IPS-18c (cell line): ENCODE results near the gene DGLUCY.
A peak's percentile ranks its signal among the peaks of the same experiment; 100 is the strongest.
"Not testable (repeated sequence)": the region's sequence is repeated elsewhere in the genome, so short reads cannot be mapped to it uniquely, and the experiment has no call there.

ENCODE experiments used
- H3K4me3 ChIP-seq: 2 replicates; pipeline ENCODE4 v1.7.0; 2013; ENCODE audit warnings: low read depth, mild to moderate bottlenecking, low read length, moderate library complexity; ENCODE audit not compliant: insufficient read depth
- H3K9me3 ChIP-seq: one replicate; pipeline ENCODE4 v1.6.1; 2013; ENCODE audit warnings: mild to moderate bottlenecking, low read length, moderate library complexity; ENCODE audit not compliant: control insufficient read depth, insufficient read depth

DGLUCY gene, protein sequence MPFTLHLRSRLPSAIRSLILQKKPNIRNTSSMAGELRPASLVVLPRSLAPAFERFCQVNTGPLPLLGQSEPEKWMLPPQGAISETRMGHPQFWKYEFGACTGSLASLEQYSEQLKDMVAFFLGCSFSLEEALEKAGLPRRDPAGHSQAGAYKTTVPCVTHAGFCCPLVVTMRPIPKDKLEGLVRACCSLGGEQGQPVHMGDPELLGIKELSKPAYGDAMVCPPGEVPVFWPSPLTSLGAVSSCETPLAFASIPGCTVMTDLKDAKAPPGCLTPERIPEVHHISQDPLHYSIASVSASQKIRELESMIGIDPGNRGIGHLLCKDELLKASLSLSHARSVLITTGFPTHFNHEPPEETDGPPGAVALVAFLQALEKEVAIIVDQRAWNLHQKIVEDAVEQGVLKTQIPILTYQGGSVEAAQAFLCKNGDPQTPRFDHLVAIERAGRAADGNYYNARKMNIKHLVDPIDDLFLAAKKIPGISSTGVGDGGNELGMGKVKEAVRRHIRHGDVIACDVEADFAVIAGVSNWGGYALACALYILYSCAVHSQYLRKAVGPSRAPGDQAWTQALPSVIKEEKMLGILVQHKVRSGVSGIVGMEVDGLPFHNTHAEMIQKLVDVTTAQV

DNA sequence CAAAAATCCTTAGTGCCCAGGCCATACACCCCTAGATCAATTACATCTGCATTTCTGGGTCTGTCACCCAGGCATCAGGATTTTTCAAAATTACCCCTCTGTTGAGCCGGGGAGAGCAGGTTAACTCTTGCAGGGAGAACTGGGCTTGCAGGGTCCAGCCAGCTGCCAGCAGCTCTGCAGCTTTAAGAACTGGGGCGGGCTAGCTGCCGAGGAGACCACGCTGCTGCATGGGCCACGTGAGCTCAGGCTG, at the start of gene DGLUCY:
TSS of gene DGLUCY (plus strand) at position 245 of the 250 bp plus-strand sequence. CDS start 46,222 bp downstream, outside the sequence.
- H3K9me3 ChIP-seq = no peaks in the 10 kb centered on the region
- H3K4me3 ChIP-seq = peak within 1 kb of the TSS; percentile 46

DNA sequence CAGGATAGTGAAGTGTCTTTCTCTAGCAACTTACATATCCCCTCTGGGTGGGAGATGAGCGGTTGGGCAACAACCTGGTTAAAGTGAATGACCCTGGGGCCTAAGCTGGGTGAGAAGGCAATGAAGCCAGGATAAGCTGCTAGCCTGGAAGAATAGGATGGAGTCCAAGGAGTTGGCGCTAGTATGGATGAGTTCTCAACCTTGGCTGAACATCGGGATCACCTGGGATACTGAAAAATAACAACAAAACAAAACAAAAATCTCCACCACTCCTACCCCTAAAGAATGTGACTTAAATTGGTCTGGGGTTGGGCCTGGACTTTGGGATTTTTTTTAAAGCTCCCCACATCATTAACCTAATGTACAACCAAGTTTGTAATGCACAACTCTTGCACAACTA, 48.6 kb upstream of the DGLUCY start:
- Histone ChIP-seq H3K4me3 (no peak overlapping the region), H3K9me3 (no peaks in the 10 kb centered on the region)

DNA sequence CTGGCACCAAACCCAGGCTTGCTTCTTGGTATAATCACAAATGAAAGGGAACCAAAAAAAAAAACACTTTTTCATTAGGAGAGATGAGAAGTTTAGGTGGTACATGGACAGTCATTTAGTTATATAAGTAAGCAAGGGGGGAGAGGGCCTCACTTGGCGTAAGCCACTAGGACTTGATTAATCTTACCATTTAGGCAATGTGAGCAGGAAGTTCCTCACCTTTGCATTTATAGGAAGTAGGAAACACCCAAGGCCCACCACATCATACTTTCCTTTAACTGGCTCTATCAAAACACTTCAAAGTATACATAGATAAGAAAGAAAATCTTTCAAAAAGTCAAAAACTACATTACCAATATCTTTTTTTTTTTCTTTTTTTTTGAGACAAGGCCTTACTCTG, 46.7 kb upstream of the DGLUCY start:
- no peaks in the 10 kb centered on the region for H3K9me3 ChIP-seq
- no peak overlapping the region for H3K4me3 ChIP-seq

DNA sequence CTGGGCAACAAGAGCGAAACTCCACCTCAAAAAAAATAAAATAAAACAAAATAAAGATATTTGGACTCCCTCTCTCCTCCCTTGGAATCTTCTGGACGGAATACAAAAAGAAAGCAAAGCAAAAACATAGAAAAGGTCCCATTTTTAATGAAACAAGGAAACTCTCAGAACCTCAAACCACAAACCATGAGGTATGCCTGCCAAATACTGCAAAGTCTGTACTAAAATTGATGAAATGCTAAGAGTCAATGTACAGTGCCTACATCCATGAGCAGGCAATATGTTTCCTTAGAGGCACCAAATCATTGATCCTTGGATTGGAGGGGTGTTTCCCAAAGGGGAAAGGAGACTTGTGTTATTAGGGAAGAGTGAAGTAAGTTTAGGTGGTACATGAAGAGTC, 45.2 kb upstream of the DGLUCY start:
- Histone ChIP-seq H3K9me3 (no peaks in the 10 kb centered on the region), H3K4me3 (no peak overlapping the region)

DNA sequence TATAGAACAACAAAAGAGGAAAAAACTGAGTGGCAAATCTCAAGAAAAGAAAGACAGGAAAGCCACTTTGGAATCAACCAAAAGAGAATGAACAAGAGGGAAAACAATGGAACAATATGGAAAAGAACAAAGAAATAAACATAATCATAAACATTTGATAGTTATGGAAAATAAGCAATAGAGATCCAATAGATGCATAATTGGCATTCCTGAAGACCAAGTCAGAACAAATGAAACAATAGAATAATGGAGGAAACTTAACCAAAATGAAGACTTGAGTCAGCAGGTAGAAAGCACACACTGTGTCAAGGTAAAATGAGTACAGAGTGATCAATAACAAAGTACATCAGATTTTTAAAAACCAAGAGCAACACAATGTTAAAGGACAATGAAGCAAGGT, 43.3 kb upstream of the DGLUCY start:
- Histone ChIP-seq H3K9me3 (no peaks in the 10 kb centered on the region), H3K4me3 (no peak overlapping the region)

DNA sequence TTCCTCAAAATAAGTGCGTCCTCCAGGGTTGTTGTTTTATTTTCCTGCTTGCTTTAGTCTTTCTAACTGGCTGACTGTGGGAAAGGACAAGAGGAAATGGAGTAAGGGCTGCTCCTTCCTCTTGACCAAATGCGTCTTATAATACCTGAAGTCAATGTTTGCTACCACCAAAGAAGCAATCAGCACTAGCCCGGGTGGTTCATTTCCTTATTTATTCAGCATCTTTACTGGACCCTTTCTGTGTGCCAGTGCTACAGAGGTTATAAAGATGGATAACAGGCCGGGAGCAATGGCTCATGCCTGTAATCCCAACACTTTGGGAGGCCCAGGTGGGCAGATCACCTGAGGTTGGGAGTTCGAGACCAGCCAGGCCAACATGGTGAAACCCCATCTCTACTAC, 38.3 kb upstream of the DGLUCY start:
- Histone ChIP-seq H3K4me3 (no peak overlapping the region), H3K9me3 (no peaks in the 10 kb centered on the region)

DNA sequence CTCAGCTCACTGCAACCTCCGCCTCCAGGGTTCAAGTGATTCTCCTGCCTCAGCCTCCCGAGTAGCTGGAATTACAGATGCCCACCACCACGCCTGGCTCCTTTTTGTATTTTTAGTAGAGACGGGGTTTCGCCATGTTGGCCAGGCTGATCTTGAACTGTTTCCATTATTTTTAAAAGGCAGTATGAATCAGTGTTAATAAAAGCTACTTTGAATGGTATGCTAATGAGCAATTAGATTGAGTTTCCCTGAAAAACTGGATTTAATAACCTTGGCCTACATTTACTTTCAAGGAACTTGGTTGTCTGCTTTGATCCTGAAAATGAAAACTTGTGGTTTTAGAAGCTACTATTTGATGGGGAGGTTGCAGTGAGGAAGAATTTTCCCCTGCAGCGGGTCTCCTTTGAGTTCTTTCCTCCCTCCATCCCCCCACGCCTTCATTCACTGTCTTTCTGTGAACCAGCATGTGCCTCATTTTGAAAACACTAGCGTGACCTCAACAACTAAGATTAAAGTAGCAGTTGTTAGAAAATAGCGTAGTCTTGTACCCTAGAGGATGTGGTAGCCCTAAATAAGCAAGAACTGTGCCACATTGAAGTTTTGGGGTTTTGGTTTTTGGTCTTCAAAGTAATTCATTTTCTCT, 35.7 kb upstream of the DGLUCY start:
- peaks cover 2% of the 10 kb centered on the region for H3K9me3 ChIP-seq
- H3K4me3 ChIP-seq = no peak overlapping the region

DNA sequence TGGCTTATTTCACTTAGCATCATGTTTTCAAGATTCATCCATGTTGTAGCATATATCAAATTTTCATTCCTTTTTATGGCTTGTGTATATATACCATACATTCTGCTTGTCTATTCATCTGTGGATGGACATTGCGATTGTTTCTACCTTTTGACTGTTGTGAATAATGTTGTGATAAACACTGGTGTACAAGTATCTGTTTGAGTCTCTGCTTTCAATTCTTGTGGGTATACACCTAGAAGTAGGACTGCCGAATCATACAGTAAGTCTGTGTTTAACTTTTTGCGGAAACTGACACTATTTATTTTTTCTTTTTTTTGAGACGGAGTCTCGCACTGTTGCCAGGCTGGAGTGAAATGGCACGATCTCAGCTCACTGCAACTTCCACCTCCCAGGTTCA, 33.8 kb upstream of the DGLUCY start:
- H3K9me3 ChIP-seq = peaks cover 2% of the 10 kb centered on the region
- no peak overlapping the region for H3K4me3 ChIP-seq

DNA sequence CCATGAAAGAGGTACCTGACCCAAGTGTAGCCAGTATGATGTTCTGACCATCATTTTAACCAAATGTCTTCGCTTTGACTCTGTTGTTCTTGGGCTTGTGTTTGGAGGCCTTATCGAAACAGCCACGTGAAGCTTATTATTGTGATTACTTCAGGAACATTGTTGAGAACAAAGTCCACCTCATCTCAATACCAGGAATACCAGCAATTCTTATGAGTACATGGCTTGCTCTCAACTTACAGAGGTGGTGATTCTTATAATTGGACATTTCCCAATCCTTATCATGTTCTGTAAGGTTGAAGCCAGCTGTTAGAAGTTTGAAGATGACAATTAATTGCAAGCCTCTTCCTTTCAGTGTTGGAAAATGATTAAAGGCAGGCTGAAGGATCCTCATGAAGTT, 31.6 kb upstream of the DGLUCY start:
- H3K9me3 ChIP-seq = peaks cover 2% of the 10 kb centered on the region
- H3K4me3 ChIP-seq = no peak overlapping the region

DNA sequence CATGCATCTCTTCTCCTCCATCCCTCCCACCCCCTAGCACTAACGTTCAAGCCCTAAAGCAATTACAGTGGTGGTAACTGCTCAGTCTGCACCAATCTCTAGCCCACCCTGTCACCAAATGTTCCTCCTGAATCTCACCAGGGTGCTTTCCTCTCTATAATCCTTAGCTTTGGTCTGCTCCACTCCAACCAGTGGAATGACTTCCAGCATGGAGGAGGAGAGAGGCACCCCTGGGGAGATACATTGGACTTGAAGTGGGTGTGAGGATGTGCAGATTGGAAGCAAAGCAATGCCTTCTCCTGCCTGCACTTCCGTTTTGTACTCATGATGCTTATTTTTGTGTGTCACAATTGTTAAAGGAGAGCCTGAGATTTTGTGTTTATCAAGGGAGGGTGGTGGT, 29.4 kb upstream of the DGLUCY start:
- Histone ChIP-seq H3K9me3 (peaks cover 2% of the 10 kb centered on the region), H3K4me3 (no peak overlapping the region)

DNA sequence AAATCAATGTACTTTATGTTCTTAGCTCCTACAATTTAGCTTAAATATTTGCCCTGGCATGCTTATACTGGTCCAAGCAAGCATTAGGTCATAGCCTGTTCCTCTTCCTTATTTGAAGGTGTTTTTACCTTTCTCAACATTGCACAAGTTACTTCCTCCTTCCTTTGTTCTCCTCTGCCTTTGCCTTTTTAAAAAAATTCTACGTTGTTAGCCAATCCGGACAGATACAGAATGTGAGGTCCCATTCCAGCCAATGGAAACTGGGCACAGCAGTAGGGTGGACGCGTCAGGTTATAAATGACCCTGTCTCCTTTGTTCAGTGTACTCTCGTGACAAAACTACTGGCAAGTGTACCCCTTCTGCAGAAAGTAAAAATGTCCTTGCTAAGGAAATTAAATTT, 26.4 kb upstream of the DGLUCY start:
- H3K9me3 ChIP-seq = not testable (repeated sequence)

DNA sequence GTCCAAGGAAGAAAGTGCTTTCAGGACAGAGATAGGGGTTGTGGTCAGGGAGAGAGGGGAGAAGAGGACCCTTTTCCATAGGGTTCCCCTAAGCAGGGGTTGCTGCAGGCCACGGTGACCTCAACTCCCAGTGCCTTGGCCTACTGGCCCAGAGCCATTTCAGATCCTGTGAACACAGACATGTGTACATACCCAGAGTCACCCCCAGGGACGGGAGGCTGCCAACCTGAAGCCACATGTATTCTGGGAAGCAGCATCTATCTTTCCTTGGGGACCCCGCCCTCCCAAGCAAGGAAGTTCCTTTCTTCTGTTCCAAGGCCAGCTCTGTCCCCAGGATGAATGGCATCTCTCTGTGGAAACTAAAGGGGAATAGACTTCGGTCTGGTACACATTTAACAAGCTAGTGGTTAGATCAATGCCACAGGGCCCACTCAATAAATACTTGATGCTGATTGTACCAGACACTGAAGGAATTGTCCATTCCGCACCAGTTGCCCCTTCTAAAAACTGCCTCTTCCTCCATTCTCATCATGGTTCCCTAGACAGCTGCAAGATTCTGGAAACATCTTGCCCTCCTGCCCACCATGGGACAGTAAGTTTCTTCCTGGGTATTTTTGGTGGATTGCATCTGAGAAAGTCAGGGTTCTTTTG, 25.2 kb upstream of the DGLUCY start:
- H3K4me3 ChIP-seq = no peak overlapping the region

More for the DNA sequence above, 26.4 kb upstream of the DGLUCY start:
- H3K4me3 ChIP-seq = not testable (repeated sequence)

DNA sequence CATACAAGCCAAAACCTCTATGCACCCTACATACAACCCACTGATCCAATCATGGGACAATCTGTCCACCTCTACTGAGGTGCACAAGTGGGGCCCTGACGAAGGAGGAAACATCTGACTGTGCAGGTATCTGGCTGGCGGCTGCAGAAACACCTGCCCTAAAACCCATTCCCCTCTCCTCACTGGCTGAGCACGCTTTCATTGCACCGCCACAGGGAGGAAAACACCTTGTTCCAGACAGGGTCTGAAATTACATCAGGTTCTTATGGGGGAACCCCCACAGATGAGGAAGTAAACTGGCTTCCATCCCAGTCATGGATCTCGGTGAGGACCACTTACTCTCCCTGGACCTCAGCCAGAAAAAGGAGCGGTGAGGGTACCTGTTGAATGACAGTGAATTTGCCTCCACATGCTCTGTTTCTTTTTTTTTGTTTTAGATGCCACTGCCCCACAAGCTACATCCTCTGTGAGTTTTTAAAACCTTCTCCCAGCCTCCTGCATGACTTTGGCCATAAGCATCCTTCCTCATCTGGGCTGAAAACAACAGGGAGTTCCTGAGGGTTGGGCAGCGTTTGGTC, 23.8 kb upstream of the DGLUCY start:
- H3K9me3 ChIP-seq = no peaks in the 10 kb centered on the region
- H3K4me3 ChIP-seq = no peak overlapping the region

More for the DNA sequence above, 25.2 kb upstream of the DGLUCY start:
- H3K9me3 ChIP-seq = no peaks in the 10 kb centered on the region

DNA sequence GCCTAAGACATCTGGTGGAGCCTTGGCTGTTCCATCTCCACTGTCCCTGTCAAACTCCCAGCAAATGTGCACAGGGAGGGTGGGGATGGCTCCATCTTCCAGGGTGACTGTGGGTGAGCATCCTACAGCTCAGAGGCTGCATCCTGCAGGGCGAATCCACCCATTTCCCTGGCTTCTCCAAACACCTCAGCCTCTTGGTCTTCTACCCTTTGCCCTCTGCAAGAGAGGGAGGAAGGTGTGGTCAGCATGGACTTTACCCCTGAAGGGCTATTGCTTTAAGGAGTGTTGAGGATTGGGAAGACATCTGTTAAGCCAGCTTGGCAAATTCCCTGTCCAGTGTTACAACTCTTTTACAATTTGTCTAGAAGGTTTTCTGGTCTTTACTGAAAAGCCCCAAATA, 23.1 kb upstream of the DGLUCY start:
- no peak overlapping the region for H3K4me3 ChIP-seq
- H3K9me3 ChIP-seq = no peaks in the 10 kb centered on the region

DNA sequence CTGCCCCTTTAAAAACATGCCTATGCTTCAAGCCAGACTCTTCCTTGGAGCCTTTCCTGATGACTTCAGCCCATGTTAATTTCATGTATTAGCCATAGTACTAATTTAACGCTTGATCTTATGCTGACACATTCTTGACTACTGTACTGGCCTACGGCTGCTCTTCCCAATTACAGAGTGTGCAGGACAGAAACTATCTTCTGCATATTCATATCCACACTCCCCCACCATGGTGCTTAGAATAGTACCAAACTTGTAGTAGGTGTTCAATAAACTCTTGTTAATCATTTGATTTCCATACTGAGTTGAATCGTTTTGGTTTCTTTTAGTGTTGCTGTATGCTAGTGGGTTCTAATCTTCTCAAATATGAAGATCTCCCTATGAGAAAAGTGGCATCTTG, 21.8 kb upstream of the DGLUCY start:
- Histone ChIP-seq H3K9me3 (no peaks in the 10 kb centered on the region), H3K4me3 (no peak overlapping the region)

DNA sequence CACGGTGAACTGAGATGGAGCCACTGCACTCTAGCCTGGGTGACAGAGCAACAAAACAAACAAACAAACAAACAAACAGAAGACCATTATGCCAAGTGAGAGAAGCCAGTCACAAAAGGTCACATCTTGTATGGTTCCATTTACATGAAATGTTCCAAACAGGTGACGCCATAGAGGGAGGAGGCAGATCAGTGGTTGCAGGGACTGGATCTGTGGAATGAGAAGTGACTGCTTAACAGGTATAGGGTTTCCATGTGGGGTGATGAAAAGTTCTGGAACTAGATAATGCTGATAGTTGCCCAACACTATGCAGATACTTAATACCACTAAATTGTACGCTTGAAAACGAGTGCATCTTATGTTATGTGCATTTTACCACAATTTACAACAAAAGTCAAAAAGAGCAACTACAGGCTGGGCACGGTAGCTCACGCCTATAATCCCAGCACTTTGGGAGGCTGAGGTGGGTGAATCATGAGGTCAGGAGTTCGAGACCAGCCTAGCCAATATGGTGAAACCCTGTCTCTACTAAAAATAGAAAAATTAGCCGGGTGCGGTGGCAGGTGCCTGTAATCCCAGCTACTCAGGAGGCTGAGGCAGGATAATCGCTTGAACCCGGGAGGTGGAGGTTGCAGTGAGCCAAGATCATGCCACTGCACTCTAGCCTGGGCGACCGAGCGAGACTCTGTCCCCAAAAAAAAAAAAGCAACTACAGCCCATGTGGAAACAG, 20.0 kb upstream of the DGLUCY start:
- not testable (repeated sequence) for H3K9me3 ChIP-seq, H3K4me3 ChIP-seq

DNA sequence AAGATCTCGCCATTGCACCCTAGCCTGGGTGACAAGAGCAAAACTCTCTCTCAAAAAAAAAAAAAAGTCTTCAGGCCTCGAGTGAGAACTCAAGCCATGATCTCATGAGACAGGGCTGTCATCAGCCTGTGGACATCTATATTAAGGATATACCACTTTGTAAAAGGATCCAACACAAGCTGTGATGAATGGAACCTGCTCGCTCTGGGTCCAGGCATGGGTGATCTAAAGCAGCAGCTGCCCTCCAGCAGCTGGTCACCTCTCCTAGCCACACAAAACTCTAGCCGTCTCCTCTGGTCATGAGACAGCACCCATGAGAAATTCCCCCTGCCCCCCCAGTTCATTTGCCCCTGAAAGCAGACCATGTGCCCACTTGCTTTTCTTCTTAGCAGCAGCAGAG, 19.1 kb upstream of the DGLUCY start:
- Histone ChIP-seq H3K9me3 (no peaks in the 10 kb centered on the region), H3K4me3 (no peak overlapping the region)
